ENCODE results near the gene TLX2.

DNA sequence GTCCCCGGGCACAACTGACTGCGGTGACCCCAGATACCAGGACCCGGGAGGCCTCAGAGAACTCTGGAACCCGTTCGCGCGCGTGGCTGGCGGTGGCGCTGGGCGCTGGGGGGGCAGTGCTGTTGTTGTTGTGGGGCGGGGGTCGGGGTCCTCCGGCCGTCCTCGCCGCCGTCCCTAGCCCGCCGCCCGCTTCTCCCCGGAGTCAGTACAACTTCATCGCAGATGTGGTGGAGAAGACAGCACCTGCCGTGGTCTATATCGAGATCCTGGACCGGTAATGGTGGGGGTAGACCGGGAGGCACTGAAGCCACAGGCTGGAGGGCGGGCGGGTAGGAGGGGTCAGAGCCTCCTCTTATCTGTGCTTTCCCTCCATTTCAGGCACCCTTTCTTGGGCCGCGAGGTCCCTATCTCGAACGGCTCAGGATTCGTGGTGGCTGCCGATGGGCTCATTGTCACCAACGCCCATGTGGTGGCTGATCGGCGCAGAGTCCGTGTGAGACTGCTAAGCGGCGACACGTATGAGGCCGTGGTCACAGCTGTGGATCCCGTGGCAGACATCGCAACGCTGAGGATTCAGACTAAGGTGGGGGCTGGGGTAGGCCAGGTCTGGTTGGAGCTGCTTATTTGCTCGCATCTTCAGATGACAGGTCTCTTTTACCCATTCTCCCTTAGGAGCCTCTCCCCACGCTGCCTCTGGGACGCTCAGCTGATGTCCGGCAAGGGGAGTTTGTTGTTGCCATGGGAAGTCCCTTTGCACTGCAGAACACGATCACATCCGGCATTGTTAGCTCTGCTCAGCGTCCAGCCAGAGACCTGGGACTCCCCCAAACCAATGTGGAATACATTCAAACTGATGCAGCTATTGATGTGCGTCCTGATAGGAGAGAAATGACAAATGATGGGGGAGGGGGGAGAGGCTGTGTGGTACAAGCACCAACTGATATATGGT, 16.3 kb downstream of the TLX2 start:
- TF ChIP-seq, protein P1, sequence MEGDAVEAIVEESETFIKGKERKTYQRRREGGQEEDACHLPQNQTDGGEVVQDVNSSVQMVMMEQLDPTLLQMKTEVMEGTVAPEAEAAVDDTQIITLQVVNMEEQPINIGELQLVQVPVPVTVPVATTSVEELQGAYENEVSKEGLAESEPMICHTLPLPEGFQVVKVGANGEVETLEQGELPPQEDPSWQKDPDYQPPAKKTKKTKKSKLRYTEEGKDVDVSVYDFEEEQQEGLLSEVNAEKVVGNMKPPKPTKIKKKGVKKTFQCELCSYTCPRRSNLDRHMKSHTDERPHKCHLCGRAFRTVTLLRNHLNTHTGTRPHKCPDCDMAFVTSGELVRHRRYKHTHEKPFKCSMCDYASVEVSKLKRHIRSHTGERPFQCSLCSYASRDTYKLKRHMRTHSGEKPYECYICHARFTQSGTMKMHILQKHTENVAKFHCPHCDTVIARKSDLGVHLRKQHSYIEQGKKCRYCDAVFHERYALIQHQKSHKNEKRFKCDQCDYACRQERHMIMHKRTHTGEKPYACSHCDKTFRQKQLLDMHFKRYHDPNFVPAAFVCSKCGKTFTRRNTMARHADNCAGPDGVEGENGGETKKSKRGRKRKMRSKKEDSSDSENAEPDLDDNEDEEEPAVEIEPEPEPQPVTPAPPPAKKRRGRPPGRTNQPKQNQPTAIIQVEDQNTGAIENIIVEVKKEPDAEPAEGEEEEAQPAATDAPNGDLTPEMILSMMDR (IDR thresholded peaks at IDR 0.05) = no peak
- TF ChIP-seq POLR2AphosphoS5 (IDR thresholded peaks at IDR 0.05) (peak in 1 of 2 donors; percentile 11), EP300 (IDR thresholded peaks at IDR 0.05) (no peak), POLR2A (IDR thresholded peaks at IDR 0.05) (peak in 1 of 4 donors; percentile 12)
